Measurements from ENCODE around the gene GCHFR.

DNA sequence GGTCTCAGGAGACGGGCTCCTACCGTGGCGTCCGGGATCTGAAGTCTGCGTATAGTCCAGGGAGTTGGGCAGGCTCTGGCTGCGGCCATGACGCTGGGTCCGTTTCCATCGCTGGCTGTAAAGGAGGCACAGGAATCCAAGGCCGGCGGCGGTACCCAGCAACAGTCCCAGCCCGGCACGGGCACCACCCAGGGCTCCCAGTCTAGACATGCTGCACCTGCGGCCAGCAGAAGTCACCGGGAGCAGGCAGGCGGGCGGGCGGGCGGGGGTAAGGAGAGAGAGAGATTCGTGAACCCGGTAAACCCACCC, 9.3 kb upstream of the GCHFR start:
- TF ChIP-seq EZH2 (IDR thresholded peaks at IDR 0.05) (no peak), CTCF (IDR thresholded peaks at IDR 0.05) (no peak), EZH2phosphoT487 (IDR thresholded peaks at IDR 0.05) (no peak)
